NAMALWA (cell line): Measurements from ENCODE around the gene PCDHGA10.
A peak's percentile ranks its signal among the peaks of the same experiment; 100 is the strongest.
"Not testable (repeated sequence)": the region's sequence is repeated elsewhere in the genome, so short reads cannot be mapped to it uniquely, and the experiment has no call there.

Experiments
- DNase-seq: peaks from one replicate; pipeline ENCODE4 v3.0.0-alpha.2; 2015; ENCODE audit warnings: low spot score

The PCDHGA10 gene

GRCh38 chr5:141420855-141421488 lies 8.2 kb downstream of the PCDHGA10 start, which contains the start of gene PCDHGA11:
Gene PCDHGA11, plus strand, starts transcription at chr5:141421051. Its CDS starts 177 bp downstream, at chr5:141421228.
- DNase-seq = peak; percentile 50

DNA sequence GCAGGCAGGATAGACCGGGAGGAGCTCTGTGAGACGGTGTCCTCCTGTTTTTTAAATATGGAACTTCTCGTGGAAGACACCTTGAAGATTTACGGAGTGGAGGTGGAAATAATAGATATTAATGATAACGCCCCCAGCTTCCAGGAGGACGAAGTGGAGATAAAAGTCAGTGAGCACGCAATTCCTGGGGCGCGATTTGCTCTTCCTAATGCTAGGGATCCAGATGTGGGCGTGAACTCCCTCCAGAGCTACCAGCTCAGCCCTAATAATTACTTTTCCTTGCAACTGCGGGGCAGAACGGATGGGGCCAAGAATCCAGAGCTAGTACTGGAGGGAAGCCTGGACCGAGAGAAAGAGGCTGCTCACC lies 8.7 kb downstream of the PCDHGA10 start:
- DNase-seq = no peak

DNA sequence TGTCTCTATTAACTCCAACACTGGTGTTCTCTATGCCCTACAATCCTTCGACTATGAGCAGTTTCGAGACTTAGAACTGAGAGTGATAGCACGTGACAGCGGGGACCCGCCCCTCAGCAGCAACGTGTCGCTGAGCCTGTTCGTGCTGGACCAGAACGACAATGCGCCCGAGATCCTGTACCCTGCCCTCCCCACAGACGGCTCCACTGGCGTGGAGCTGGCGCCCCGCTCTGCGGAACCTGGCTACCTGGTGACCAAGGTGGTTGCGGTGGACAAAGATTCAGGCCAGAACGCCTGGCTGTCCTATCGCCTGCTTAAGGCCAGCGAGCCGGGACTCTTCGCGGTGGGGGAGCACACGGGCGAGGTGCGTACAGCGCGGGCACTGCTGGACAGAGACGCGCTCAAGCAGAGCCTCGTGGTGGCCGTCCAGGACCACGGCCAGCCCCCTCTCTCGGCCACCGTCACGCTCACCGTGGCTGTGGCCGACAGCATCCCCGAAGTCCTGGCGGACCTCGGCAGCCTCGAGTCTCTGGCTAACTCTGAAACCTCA lies 10.0 kb downstream of the PCDHGA10 start:
- DNase-seq = no peak

DNA sequence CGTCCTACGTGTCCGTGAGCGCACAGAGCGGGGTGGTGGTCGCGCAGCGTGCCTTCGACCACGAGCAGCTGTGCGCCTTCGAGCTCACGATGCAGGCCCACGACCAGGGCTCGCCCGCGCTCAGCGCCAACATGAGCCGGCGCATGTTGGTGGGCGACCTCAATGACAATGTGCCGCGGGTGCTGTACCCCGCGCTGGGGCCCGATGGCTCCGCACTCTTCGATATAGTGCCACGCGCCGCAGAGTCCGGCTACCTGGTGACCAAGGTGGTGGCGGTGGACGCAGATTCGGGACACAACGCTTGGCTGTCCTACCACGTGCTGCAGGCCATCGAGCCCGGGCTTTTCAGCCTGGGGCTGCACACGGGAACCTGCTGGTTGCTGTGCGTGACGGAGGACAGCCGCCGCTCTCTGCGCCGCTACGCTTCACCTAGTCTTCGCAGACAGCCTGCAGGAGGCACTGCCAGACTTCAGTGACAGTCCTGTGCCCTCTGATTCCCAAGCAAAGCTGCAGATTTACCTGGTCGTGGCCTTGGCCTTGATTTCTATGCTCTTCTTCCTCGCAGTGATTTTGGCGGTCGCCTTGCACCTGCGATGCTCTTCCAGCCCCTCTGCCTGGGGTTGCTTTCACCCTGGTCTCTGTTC lies 15.1 kb downstream of the PCDHGA10 start:
- DNase-seq = no peak

- DNase-seq = peak; percentile 81
Observed at GRCh38 chr5:141430332-141431113, 17.7 kb downstream of the PCDHGA10 start, which contains the start of gene PCDHGA12. Gene PCDHGA12, plus strand, starts transcription at chr5:141430507. Its CDS starts 253 bp downstream, at chr5:141430760.

DNA sequence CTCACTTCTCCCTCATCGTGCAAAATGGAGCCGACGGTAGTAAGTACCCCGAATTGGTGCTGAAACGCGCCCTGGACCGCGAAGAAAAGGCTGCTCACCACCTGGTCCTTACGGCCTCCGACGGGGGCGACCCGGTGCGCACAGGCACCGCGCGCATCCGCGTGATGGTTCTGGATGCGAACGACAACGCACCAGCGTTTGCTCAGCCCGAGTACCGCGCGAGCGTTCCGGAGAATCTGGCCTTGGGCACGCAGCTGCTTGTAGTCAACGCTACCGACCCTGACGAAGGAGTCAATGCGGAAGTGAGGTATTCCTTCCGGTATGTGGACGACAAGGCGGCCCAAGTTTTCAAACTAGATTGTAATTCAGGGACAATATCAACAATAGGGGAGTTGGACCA lies 18.5 kb downstream of the PCDHGA10 start:
- no peak for DNase-seq

- DNase-seq = not testable (repeated sequence)
Observed at GRCh38 chr5:141432308-141432707, 19.5 kb downstream of the PCDHGA10 start.

- DNase-seq = not testable (repeated sequence)
Observed at GRCh38 chr5:141432726-141433125, 19.9 kb downstream of the PCDHGA10 start.

GRCh38 chr5:141434006-141434405 lies 21.2 kb downstream of the PCDHGA10 start:
- no peak for DNase-seq

DNA sequence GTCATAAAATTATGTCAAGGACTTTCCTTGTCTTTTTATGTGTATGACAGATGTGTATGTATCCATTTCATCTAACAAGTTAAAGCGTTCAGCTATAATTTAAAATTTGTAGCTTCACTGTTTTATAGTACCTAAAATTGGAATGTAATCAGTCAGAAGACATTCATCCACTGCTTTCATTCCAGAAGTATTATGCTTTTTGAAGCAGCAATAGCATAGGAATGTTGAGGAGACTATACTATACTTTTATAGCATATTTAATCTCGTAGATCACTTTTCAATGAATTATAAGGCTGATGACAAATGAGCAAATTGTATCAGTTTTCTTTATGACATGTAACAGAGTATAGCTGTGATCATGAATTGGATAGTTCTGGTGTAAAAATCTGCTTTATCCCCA lies 24.4 kb downstream of the PCDHGA10 start:
- no peak for DNase-seq

- DNase-seq = no peak
Observed at GRCh38 chr5:141439411-141440141, 26.8 kb downstream of the PCDHGA10 start.

DNA sequence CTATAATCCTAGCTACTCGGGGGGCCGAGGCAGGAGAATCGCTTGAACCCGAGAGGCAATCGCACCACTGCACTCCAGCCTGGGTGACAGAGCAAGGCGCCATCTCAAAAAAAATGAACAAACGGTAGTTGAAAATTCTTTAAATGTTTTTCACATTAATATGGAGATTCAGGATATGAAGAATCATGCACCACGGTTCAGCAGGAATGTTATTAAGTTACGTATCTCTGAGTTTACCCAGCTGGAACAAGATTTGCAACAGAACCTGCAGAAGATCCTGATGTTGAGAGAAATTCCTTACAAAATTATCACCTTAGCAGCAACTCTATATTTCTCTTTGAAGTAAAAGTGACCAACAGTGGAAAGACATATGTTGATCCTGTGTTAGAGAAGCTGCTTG lies 27.6 kb downstream of the PCDHGA10 start:
- no peak for DNase-seq

DNA sequence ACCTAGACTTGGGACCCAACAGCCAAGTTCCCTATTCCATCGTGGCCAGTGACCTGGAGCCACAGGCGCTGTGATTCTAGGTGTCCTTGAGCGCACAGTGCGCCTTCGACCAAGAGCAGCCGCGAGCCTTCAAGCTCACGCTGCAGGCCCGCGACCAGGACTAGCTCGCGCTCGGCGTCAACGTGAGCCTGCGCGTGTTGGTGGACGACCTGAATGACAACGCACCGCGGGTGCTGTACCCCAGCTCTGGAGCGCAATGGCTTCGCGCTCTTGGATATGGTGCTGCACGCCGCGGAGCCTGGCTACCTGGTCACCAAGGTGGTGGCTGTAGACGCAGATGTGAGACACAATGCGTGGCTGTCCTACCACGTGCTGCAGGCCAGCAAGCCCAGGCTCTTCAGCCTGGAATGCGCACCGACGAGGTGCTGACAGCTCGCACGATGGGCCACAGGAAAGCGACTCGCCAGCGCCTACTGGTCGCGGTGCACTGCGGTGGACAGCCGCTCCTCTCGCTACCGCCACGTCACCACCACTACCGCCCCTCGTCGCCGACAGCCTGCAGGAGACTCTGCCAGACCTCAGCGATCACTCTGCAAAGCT lies 28.9 kb downstream of the PCDHGA10 start:
- no peak for DNase-seq

GRCh38 chr5:141465351-141465750 lies 52.6 kb downstream of the PCDHGA10 start:
- no peak for DNase-seq
